Measurements from ENCODE around the gene C3orf22. TPM values are rescaled to one million over a fixed set of nuclear protein-coding genes. Genes with fewer than 3 reads are reported as not detected.

The C3orf22 gene
- total RNA-seq, 4 donors from 2014 or later: not detected

DNA sequence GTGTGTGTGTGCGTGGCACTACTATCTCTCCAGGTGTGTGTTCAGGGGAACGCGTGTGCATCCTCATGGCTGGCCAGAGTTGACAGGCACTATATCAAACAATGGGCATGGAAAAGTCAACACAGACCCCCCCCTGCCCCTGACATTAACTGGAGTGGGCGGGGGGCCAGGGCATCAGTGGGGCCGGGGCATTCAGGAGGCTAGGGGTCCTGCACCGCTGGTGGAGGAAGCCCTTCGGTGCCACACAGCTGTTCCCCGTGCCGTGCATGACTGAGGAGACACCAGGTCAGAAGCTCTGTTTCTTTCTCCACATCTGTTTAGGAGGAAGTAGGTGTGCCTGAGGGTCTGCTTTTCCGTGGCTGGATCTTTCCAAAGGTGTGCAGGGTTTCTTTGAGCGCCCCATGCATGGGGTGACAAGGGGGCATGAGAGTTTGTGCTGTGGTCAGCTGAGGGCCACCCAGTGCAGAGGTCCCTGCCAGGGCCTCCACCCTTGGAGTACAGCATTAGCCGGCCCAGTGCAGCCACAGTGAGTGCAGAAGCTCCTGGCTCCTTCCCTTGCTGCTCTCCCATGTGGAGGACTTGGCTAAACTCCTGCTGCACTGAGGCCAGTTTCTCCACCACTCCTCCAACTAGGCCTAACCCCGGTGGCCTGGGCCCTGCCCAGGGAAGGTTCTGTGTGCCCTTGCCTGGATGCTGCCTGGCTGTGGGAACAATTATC lies 7.5 kb downstream of the C3orf22 start:
- TF ChIP-seq, protein P1, sequence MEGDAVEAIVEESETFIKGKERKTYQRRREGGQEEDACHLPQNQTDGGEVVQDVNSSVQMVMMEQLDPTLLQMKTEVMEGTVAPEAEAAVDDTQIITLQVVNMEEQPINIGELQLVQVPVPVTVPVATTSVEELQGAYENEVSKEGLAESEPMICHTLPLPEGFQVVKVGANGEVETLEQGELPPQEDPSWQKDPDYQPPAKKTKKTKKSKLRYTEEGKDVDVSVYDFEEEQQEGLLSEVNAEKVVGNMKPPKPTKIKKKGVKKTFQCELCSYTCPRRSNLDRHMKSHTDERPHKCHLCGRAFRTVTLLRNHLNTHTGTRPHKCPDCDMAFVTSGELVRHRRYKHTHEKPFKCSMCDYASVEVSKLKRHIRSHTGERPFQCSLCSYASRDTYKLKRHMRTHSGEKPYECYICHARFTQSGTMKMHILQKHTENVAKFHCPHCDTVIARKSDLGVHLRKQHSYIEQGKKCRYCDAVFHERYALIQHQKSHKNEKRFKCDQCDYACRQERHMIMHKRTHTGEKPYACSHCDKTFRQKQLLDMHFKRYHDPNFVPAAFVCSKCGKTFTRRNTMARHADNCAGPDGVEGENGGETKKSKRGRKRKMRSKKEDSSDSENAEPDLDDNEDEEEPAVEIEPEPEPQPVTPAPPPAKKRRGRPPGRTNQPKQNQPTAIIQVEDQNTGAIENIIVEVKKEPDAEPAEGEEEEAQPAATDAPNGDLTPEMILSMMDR (IDR thresholded peaks at IDR 0.05): no peak
- TF ChIP-seq POLR2A (IDR thresholded peaks at IDR 0.05): no peak
- H3K4me3 ChIP-seq (ENCODE audit: low read depth, poor library complexity, severe bottlenecking): no peak overlapping the region
- WGBS, 2 donors: 65 to 72% methylated on average over 12 to 13 of the region's 13 CpGs
- intact Hi-C loops (cut with DNase I; ENCODE audit: low total_unique reads): no loop called here
- peak; percentile 11 to 43 for DNase-seq (ENCODE audit: low spot score in 2 of 2)

DNA sequence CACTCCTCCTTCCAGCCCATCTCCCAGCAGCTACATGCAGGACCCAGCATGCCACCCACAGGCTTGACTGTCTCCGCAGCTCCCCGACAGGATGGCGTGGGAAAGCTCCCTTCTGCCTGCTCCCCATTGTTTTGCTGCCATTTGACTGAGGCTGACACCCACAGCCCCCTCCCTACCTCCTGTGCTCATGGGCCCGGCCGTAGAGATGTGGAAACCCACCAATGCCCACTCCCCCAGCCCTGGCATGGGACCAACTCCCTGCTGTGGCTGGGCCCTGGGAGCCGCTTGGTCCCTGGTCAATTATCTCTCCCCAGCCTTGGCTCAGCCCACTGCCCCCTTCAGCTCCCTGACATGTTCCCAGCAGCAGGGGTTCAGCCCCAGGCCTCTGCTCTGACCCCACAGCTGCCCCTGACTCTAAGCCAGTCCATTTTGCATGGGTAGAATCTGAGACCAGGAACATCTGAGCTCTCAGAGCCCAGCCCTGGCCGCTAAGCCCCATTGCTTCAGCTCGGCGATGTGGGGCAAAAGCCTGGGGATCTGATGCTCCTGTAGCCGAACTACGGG lies 8.2 kb downstream of the C3orf22 start:
- intact Hi-C loops (cut with DNase I; ENCODE audit: low total_unique reads): no loop called here
- WGBS, 2 donors: 68 to 86% methylated on average over 9 to 11 of the region's 11 CpGs
- TF ChIP-seq POLR2A (IDR thresholded peaks at IDR 0.05): no peak
- TF ChIP-seq, protein P1 (IDR thresholded peaks at IDR 0.05): no peak
- H3K4me3 ChIP-seq (ENCODE audit: low read depth, poor library complexity, severe bottlenecking): no peak overlapping the region
- peak in 1 of 2 donors; percentile 50 for DNase-seq (ENCODE audit: low spot score in 2 of 2)

DNA sequence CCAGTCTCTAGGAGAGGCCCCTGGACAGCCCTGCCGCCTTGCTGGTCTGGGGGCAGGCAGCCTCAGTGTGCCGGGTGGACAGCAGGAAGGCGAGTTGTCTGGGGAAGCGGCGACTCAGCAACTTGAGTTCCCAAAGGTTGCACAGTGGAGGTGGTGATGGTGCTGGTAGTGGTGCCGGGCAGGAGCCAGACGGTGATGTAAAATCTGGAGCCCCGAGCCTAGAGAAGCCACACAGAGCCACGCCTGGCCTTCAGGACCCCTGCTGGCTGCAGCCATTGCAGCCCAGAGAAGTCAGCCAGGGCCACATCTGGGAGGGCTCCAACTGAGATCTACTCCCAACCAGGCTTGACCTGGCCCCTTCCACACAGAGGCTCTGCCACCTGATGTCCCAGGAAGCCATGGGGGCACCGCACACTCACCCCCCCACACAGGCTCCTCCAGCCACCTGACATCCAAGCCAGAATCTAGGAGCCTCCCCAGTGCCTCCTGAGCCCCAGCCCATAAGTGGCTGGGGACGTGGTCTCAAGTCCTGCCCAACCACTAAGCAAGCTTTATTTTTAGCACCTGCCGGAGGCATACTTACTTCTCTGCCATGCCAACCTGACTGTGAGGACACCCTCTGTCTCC lies 8.8 kb downstream of the C3orf22 start:
- no peak overlapping the region for H3K4me3 ChIP-seq (ENCODE audit: low read depth, poor library complexity, severe bottlenecking)
- intact Hi-C loops (cut with DNase I; ENCODE audit: low total_unique reads): no loop called here
- 76 to 77% methylated on average over 12 of the region's 12 CpGs for WGBS, 2 donors
- peak in 1 of 2 donors; percentile 74 for DNase-seq (ENCODE audit: low spot score in 2 of 2)
- TF ChIP-seq, protein P1 (IDR thresholded peaks at IDR 0.05): no peak
- TF ChIP-seq POLR2A (IDR thresholded peaks at IDR 0.05): no peak

DNA sequence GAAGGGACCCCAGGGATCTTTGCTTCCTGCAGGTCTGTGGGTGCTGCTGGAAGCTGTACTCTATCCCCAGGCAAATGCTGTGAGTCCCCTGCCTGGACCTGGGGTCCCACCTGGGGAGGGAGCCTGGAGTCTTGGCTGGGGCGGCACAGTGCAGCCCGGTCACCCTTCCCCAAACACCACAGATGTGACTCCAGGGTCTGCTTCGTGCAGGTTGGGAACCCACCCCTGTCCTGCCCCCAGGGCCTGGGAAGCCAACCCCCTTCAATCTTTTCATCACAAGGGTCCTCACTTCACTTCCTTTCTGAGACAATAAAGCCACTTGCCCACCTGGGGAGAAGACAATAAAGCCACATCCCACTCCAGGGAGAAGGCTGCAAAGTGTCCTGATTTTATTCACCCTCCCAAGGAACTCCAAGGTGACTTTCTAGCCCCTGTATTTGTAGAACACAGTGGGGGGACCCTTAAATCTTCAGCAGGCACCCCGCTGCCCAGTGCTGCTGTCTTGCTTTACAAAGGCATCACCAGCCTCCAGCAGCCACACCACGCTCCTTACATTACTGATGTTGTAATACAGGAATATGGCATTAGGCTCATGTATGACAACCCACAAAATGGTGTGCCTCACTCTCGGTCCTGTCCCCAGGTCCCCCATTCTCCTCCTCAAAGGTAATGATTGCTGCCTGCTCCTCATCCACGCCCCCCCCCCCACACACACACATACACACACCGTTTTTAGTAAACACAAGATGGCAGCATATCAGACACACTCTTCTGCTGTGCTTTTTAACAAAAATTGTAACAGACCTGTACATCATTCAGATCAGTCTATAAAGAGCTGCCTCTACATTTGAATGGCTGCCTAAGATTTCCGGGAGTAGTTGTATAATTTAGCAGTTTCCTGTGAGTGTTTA lies 9.9 kb downstream of the C3orf22 start:
- 47 to 55% methylated on average over 9 of the region's 9 CpGs for WGBS, 2 donors
- DNase-seq (ENCODE audit: low spot score in 2 of 2): peak in 1 of 2 donors; percentile 54
- intact Hi-C loops (cut with DNase I; ENCODE audit: low total_unique reads): no loop called here
- H3K4me3 ChIP-seq (ENCODE audit: low read depth, poor library complexity, severe bottlenecking): no peak overlapping the region
- no peak for TF ChIP-seq POLR2A (IDR thresholded peaks at IDR 0.05)
- TF ChIP-seq, protein P1 (IDR thresholded peaks at IDR 0.05): no peak

DNA sequence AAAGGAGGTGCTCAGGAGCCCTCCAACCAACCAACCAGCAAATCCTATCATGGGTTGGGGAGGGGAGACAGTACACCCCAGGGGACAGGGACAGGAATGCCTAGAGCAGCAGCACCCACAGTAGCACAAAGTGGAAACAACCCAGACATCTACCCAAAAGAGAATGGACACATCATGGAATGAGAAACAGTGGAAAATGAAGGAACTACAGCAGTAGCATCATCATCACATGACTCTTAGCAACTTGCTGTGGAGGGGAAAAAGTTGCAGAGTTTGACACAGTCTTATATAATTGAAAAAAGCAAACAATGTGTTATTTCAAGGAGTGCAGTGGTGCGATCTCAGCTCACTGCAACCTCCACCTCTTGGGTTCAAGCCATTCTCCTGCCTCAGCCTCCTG lies 11.0 kb downstream of the C3orf22 start:
- DNase-seq (ENCODE audit: low spot score in 2 of 2): peak in 1 of 2 donors; percentile 67
- no peak overlapping the region for H3K4me3 ChIP-seq (ENCODE audit: low read depth, poor library complexity, severe bottlenecking)
- TF ChIP-seq POLR2A (IDR thresholded peaks at IDR 0.05): no peak
- TF ChIP-seq, protein P1 (IDR thresholded peaks at IDR 0.05): no peak
- intact Hi-C loops (cut with DNase I; ENCODE audit: low total_unique reads): no loop called here
- WGBS, 2 donors: 65 to 83% methylated on average over 1 of the region's 1 CpG
